ENCODE data around the gene NPAS3. TPM values are rescaled to one million over a fixed set of nuclear protein-coding genes. Genes with fewer than 3 reads are reported as not detected.
A peak's percentile ranks its signal among the peaks of the same experiment; 100 is the strongest.

The NPAS3 gene
- total and polyA plus RNA-seq, 2 of the 8 experiments (the other 6 are each of a cell fraction or from before 2014, with no cell fraction given) = 0.11 to 0.60 TPM

DNA sequence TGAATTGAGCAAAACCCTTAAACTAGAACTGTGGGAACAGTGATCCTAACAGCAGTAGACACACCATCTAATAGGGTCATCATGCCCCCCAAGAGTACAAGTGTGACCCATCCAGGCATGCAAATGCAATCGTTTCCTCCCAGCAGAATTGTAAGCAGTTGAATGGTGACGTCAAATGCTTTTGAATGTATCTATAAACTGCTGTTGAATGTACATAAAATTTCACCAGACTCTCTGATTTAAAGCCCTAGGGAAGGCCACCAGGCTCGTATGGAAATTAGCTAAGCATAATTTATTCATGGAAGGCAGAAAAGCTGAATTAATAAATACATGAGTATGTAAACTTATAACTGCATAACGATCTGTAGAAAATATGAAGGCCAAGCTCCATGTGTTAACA, 529.3 kb downstream of the NPAS3 start:
- ChIA-PET CTCF (ENCODE audit: partially characterized antibody) (no interaction called here), POLR2A (ENCODE audit: partially characterized antibody) (no interaction called here)
- Histone ChIP-seq H3K23ac (ENCODE audit: insufficient read length) (no peak overlapping the region), H2BK120ac (replicated peaks; ENCODE audit: low read depth, low read length) (no peak overlapping the region), H2BK5ac (ENCODE audit: low read depth, low read length) (no peak overlapping the region), H3K4me2 (ENCODE audit: insufficient read depth in 1 of 2, low read depth in 2 of 2, low read length in 2 of 2) (no peak overlapping the region), H3K79me1 (ENCODE audit: low read depth, low read length) (no peaks in the 10 kb centered on the region), H3K4me3 (ENCODE audit: extremely low read depth in 1 of 4, insufficient read depth in 2 of 4, low read depth in 3 of 4, low read length in 4 of 4) (no peak overlapping the region), H2BK12ac (ENCODE audit: low read depth, low read length) (no peak overlapping the region), H3K36me3 (ENCODE audit: control insufficient read depth in 2 of 4, insufficient read depth in 4 of 4, low read length in 3 of 4) (no peaks in the 10 kb centered on the region), H3K9me3 (ENCODE audit: insufficient read depth in 2 of 2, low read depth in 1 of 2, low read length in 1 of 2) (no peaks in the 10 kb centered on the region), H3K14ac (ENCODE audit: insufficient read length) (no peak overlapping the region), H4K8ac (ENCODE audit: extremely low read depth, insufficient read depth, low read length) (no peak overlapping the region), H3K56ac (replicated peaks; ENCODE audit: insufficient read length, low read depth, low read length) (no peak overlapping the region), H4K20me1 (replicated peaks in 1 of 2; ENCODE audit: control insufficient read depth in 1 of 2, insufficient read depth in 2 of 2, low read length in 2 of 2) (no peaks in the 10 kb centered on the region), H3K23me2 (ENCODE audit: low read depth, low read length) (no peaks in the 10 kb centered on the region), H2BK20ac (ENCODE audit: low read length) (no peak overlapping the region), H3K18ac (ENCODE audit: extremely low read depth, low read length) (no peak overlapping the region), H3K4me1 (replicated peaks in 1 of 4; ENCODE audit: control insufficient read depth in 3 of 4, insufficient read depth in 4 of 4, low read length in 3 of 4) (peaks cover 0 to 2% (median under 1%) of the 10 kb centered on the region in 4 experiments; a peak in 4 of 7 replicates), H4K91ac (replicated peaks; ENCODE audit: insufficient read length, low read length) (no peak overlapping the region), H2BK15ac (ENCODE audit: low read length) (0 out of 2 replicates have a peak overlapping the region, but pooled peaks have one; percentile 31), H3K79me2 (ENCODE audit: control insufficient read depth in 1 of 2, insufficient read depth in 2 of 2, low read length in 2 of 2) (no peaks in the 10 kb centered on the region), H3K9ac (replicated peaks in 1 of 4; ENCODE audit: extremely low read depth in 1 of 4, low read depth in 3 of 4, low read length in 3 of 4) (no peak overlapping the region), H3K4ac (replicated peaks; ENCODE audit: insufficient read length, low read depth, low read length) (no peak overlapping the region), H2AFZ (ENCODE audit: low read length) (no peak overlapping the region), H3K27ac (ENCODE audit: low read depth, low read length) (no peak overlapping the region), H2AK5ac (ENCODE audit: low read depth, low read length) (no peak overlapping the region), H3K27me3 (replicated peaks in 1 of 4; ENCODE audit: control insufficient read depth in 3 of 4, extremely low read depth in 1 of 4, insufficient read depth in 3 of 4, low read length in 3 of 4) (no peaks in the 10 kb centered on the region), H4K5ac (ENCODE audit: insufficient read length, low read depth, low read length) (no peak overlapping the region)
- WGBS, 2 experiments (ENCODE audit: extremely low coverage in 1 of 2, insufficient coverage in 1 of 2, insufficient read length in 1 of 2, insufficient replicate concordance in 2 of 2, low coverage in 1 of 2, low lambda C conversion rate in 2 of 2, missing lambda C conversion rate in 1 of 2) = 86% methylated on average over 4 of the region's 4 CpGs; no CpG with 5 or more reads in 1 of the 2 experiments
- TF ChIP-seq NRF1 (IDR thresholded peaks at IDR 0.05; ENCODE audit: low read depth, low read length) (no peak), YY1 (IDR thresholded peaks at IDR 0.05; ENCODE audit: low read depth, low read length) (no peak), BCL11A (IDR thresholded peaks at IDR 0.05; ENCODE audit: low read depth in 2 of 2, low read length in 2 of 2) (no peak), RFX5 (IDR thresholded peaks at IDR 0.05; ENCODE audit: borderline replicate concordance, low read depth, low read length) (no peak), BACH1 (IDR thresholded peaks at IDR 0.05; ENCODE audit: low read length) (no peak), TBP (IDR thresholded peaks at IDR 0.05; ENCODE audit: low read depth, low read length) (no peak)
- no peak for FAIRE-seq
- no peak for DNase-seq (ENCODE audit: low read depth in 1 of 2, low spot score in 2 of 2)

Data from H1 (cell line).